ENCODE measurements around the gene YEATS2. TPM values are rescaled to one million over a fixed set of nuclear protein-coding genes. Genes with fewer than 3 reads are reported as not detected.
"Not testable (repeated sequence)": the region's sequence is repeated elsewhere in the genome, so short reads cannot be mapped to it uniquely, and the experiment has no call there.

The YEATS2 gene
- total RNA-seq (2014; rRNA removed; shearing (Covaris generic)): 17.8 and 20.7 TPM in 2 replicates

DNA sequence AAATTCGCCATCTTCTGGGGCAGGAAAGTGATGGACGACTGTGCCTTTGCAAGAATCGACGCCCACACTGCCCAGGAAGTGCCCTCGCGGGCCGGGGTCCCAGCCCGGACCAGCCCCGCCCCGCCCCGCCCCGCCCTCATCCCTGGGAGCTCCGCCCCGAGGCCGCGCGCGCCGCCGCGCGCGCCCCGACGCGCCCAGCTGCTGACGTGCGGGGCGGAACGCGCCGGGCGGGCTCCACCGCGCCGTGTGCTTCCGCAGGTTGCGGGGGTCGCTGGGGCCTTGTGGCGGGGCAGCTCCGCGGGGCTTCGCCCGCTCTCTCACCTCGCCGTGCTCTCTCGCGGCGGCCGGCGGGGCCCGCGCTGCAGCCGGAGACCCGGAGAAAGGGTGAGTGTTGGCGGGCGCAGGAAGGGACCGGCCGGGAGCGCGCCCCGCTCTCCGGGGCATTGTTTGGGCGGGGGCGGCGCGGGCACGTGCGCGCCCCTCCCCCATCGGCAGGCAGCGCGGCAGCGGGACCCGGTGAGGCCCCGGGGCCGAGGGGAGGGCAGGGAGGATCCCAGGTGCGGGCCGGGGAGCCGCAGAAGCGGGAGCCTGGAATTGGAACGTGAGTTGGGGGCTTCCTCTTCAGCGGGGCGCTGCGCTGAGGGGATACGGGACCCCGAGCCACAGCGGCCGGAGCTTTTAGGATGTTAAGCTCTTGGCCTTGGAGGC, at the start of gene YEATS2:
YEATS2 (plus strand) TSS at position 188 of the 708 bp plus-strand sequence. CDS start 17,366 bp downstream, outside the sequence.
- DNase-seq (ENCODE audit: low spot score): peak; percentile 42

DNA sequence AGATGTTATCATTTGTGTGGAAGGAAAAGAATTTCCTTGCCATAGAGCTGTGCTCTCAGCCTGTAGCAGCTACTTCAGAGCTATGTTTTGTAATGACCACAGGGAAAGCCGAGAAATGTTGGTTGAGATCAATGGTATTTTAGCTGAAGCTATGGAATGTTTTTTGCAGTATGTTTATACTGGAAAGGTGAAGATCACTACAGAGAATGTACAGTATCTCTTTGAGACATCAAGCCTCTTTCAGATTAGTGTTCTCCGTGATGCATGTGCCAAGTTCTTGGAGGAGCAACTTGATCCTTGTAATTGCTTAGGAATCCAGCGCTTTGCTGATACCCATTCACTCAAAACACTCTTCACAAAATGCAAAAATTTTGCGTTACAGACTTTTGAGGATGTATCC, 47.0 kb upstream of the YEATS2 start:
- no peak for DNase-seq (ENCODE audit: low spot score)

DNA sequence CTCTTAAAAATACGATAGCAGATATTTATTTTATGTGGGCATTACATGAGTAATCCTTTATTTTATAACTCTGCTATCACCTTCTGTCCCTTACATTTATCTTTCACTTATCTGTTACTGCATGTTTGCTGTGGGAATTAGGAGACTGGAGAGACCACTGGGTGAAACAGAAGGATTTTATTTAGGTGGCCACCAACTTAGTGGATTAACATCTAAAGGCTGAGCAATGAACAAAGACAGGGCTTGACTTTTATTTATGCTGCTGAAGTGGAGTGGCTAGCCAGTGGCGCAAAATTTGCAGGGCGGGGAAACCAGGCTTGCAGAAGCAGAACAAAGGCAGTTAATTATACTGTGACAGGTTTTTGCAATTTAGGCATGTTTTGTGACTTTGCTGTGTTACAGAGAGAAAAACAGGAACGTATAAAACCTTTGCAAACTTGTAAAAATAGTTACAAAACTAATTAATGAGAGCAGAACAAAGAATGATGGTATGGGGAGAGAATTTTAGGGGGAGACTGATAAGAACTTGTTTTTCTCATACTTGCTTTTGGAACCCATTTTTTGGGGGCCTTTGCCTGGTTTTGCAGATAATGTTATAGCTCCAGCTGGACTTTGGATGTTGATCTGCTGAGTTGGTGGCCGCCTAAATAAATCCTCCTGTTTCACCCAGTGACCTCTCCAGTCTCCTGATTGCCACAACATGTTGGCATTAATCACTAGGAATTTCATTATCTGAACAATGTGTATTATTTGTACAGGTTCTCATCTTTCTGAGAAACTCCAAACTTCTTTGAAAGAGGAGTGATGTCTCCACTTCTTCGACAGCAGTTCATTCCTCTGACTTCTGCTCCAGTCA, 44.2 kb upstream of the YEATS2 start:
- DNase-seq (ENCODE audit: low spot score): peak; percentile 13

- no peak for DNase-seq (ENCODE audit: low spot score)
Measured at GRCh38 chr3:183654727-183655126, 42.9 kb upstream of the YEATS2 start.

DNA sequence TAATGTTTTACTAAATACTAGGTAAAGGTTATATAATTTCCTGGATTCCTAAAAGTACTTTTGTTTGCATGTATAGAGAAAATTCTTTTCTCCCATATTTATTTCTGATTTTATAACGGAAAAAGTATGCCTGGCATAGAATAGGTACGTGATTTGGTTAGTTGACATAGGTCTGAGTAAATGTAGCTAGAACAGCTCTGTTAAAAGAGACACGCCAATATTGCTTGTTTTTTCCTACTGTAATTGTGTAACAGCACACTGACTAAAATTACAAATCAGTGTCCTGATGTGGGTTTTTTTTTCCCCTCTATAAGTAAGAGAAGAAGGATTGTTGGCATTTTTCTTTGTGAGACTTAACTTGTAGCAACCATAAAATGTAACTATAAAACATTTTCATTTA, 35.5 kb upstream of the YEATS2 start:
- no peak for DNase-seq (ENCODE audit: low spot score)

DNA sequence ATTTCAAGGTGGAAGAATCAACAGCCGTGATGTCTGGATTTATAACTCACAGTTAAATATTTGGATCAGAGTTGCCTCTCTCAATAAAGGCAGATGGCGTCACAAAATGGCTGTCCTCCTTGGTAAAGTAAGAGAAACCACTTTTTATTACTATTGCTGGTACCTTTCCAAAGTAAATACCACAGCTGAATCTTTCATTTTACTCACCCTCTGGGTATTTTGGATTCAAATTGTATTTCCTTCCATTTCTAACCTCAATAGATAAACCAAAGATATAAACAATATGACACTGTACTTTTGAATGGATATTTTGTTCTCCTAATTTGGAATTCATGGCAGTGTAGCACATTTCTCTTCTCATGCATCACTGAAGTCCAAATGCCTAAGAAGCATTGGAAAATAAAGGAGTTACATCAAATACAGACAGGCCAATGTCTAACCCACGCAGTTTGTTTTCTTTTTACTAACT, 32.6 kb upstream of the YEATS2 start:
- DNase-seq (ENCODE audit: low spot score): peak; percentile 96

GRCh38 chr3:183680061-183680460, 17.5 kb upstream of the YEATS2 start:
- DNase-seq (ENCODE audit: low spot score): no peak

DNA sequence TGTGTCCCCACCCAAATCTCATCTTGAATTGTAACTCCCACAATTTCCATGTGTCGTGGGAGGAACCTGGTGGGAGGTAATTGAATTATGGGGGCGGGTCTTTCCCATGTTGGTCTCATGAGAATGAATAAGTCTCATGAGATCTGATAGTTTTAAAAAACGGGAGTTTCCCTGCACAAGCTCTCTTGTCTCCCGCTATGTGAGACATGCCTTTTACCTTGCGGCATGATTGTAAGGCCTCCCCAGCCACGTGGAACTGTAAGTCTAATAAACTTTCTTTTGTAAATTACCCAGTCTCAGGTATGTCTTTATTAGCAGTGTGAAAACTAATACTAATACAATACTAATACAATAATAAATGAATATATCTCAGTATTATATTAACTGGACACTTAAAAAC, 9.9 kb upstream of the YEATS2 start:
- no peak for DNase-seq (ENCODE audit: low spot score)

DNA sequence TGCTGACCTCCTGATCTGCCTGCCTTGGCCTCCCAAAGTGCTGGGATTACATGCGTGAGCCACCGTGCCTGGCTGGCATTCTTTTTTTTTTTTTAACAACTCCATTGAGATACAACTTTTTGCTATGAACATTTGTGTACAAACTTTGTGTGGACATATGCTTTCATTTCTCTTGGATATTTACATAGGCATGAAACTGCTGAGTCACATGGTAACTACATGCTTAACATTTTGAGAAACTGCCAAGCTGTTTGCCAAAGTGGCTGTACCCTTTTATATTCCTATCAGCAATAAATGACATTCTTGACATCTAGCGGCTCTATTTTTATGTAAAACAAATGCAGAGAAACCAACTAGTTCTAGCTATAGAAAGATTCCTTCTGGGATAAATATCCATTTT, 8.7 kb upstream of the YEATS2 start:
- no peak for DNase-seq (ENCODE audit: low spot score)

DNA sequence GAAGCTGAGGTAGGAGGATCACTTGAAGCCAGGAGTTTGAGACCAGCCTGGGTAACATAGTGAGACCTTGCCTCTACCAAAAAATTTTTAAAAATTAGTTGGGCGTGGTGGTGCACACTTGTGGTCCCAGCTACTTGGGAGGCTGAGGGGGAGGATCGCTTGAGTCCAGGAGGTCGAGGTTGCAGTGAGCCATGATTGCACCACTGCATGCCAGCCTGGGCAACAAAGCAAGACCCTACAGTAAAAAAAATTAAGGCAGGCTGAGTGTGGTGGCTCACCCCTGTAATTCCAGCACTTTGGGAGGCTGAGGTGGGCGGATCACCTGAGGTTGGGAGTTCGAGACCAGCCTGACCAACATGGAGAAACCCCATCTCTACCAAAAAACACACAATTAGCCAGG, 8.0 kb upstream of the YEATS2 start:
- not testable (repeated sequence) for DNase-seq (ENCODE audit: low spot score)

GRCh38 chr3:183690402-183690995, 7.1 kb upstream of the YEATS2 start:
- DNase-seq (ENCODE audit: low spot score): no peak

DNA sequence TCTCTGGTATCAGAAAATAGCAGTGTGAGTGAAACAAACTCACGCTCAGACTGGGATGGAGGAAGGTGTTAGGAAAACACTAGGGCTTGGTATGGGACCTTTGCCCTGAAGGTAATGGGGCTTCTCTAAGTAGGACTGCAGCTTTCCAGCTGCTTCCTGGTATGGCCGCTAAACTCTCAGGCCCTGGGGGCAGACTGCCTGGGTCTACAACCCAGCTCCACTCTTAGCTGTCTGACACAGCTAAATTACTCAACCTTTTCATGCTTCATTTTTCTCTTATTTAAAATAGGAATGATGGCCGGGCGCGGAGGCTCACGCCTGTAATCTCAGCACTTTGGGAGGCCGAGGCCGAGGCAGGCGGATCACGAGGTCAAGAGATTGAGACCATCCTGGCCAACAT, 5.2 kb upstream of the YEATS2 start:
- no peak for DNase-seq (ENCODE audit: low spot score)

- DNase-seq (ENCODE audit: low spot score): no peak
Measured at GRCh38 chr3:183695569-183696364, 1.8 kb upstream of the YEATS2 start.

GRCh38 chr3:183697123-183697609, 431 bp upstream of the YEATS2 start:
- DNase-seq (ENCODE audit: low spot score): no peak

GRCh38 chr3:183698318-183698751, 738 bp downstream of the YEATS2 start:
- peak; percentile 11 for DNase-seq (ENCODE audit: low spot score)

- peak; percentile 26 for DNase-seq (ENCODE audit: low spot score)
Measured at GRCh38 chr3:183698756-183699155, 1.2 kb downstream of the YEATS2 start.

DNA sequence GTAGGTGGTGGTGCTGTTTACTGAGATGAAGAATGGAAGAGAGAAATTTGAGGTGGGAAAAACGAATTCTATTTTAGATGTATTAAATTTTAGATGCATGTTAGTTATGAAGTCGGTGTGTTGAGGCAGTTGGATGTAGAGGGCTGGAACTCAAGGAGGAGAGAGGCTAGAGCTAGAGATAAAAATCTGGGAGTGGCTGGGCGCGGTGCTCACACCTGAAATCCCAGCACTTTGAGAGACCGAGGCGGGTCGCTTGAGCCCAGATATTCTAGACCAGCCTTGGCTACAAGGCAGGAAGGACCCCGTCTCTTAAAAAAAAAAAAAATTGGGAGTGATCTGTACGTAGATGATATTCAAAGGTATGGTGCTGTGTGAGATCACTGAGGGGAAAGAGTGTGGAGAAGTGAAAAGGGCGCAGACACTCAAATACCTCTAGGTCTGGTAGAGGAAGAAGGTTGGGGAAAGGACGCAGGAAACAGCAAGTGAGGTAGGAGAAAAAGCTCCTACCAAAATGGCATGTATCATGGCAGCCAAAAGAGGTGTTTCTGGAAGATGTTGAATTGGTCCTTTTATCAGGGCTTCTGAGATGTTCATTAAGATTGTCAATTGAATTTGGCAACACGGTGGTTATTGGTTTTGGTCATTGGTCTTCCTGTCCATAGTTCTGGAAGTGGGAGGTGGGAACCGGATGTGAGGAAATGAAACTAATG, 1.8 kb downstream of the YEATS2 start:
- DNase-seq (ENCODE audit: low spot score): no peak

- DNase-seq (ENCODE audit: low spot score): no peak
Measured at GRCh38 chr3:183701744-183702143, 4.1 kb downstream of the YEATS2 start.

GRCh38 chr3:183703892-183704291, 6.3 kb downstream of the YEATS2 start:
- DNase-seq (ENCODE audit: low spot score): not testable (repeated sequence)

DNA sequence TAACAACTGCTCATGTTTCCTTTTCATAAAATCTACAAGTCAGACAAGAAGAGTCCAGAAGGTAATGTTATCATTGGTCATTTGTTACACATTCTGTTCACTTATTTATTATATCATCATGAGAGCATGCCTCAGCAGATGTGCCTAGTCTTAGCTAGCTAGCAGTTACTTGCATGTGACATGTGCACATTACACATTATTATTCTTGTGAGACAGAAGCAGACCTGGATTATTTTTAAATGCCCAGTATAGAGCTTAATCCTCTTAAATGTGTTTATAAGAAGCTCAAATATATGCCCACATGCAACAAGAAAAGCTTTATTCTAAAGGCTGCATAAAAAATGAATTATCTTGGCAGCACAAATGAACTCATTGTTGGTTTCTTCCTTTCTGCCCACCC, 12.6 kb downstream of the YEATS2 start:
- DNase-seq (ENCODE audit: low spot score): no peak

DNA sequence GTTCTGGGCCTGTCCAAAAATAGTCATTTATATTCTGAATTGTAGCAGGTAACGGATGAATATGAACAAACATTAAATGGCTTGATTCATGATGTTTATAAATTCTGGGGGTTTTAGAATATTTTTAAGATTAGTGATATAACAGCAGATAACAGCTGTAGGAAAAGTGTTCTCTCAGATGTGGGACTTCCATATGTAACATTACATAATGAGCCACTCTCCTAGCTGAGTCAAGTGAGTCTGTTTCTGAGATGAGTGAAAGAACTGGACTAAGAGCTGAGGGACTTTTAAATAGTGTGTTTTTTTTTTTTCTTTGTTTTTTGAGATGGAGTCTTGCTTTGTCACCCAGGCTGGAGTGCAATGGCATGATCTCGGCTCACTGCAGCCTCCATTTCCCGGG, 13.9 kb downstream of the YEATS2 start:
- DNase-seq (ENCODE audit: low spot score): no peak

Data from A172 (cell line).